Neural cell (in vitro differentiated cells): ENCODE data around the gene PRIMA1.

Experiments
- POLR2AphosphoS5 ChIP-seq: IDR thresholded peaks from 2 replicates; pipeline ENCODE4 v1.6.1; 2012
- SMC3 ChIP-seq: fragments of 450-650 bp; conservative IDR thresholded peaks from 2 replicates; pipeline ENCODE4 v1.6.1; 2014; ENCODE audit warnings: antibody characterized with exemption, mild to moderate bottlenecking, moderate library complexity; ENCODE audit not compliant: poor library complexity
- TF ChIP-seq, protein P1 (sequence below): fragments of 450-650 bp; IDR thresholded peaks from 2 replicates; pipeline ENCODE4 v1.5.1; 2014; ENCODE audit warnings: antibody characterized with exemption, mild to moderate bottlenecking, moderate library complexity; ENCODE audit not compliant: poor library complexity, severe bottlenecking

GRCh38 chr14:93799617-93799988 is 11.3 kb upstream of the PRIMA1 start:
- TF ChIP-seq, protein P1, sequence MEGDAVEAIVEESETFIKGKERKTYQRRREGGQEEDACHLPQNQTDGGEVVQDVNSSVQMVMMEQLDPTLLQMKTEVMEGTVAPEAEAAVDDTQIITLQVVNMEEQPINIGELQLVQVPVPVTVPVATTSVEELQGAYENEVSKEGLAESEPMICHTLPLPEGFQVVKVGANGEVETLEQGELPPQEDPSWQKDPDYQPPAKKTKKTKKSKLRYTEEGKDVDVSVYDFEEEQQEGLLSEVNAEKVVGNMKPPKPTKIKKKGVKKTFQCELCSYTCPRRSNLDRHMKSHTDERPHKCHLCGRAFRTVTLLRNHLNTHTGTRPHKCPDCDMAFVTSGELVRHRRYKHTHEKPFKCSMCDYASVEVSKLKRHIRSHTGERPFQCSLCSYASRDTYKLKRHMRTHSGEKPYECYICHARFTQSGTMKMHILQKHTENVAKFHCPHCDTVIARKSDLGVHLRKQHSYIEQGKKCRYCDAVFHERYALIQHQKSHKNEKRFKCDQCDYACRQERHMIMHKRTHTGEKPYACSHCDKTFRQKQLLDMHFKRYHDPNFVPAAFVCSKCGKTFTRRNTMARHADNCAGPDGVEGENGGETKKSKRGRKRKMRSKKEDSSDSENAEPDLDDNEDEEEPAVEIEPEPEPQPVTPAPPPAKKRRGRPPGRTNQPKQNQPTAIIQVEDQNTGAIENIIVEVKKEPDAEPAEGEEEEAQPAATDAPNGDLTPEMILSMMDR = no peak
- TF ChIP-seq SMC3 = no peak
- no peak for TF ChIP-seq POLR2AphosphoS5
